SK-N-SH treated with all-trans-retinoic acid at 6 μM for 48 hours (cell line): ENCODE measurements around the gene SEBOX.

Experiments
- BACH2 ChIP-seq: fragments of 250-450 bp; sonication (Bioruptor Pico); IDR thresholded peaks from 2 replicates; pipeline ENCODE4 v1.9.0; 2021; ENCODE audit warnings: mild to moderate bottlenecking, borderline replicate concordance
- CSRNP3 ChIP-seq: fragments of 250-450 bp; sonication (Bioruptor Pico); IDR thresholded peaks from 2 replicates; pipeline ENCODE4 v1.5.1; 2021; ENCODE audit warnings: mild to moderate bottlenecking, moderate library complexity
- ISL1 ChIP-seq: fragments of 250-450 bp; sonication (Bioruptor Pico); IDR thresholded peaks from 2 replicates; pipeline ENCODE4 v2.1.2; 2022; ENCODE audit warnings: mild to moderate bottlenecking, moderate library complexity
- OSR1 ChIP-seq: fragments of 250-450 bp; sonication (Bioruptor Pico); IDR thresholded peaks from 2 replicates; pipeline ENCODE4 v1.8.0; 2022; ENCODE audit warnings: moderate library complexity, mild to moderate bottlenecking, inconsistent platforms
- PATZ1 ChIP-seq: fragments of 250-450 bp; sonication (Bioruptor Pico); IDR thresholded peaks from 2 replicates; pipeline ENCODE4 v1.8.0; 2020; ENCODE audit warnings: mild to moderate bottlenecking, moderate library complexity, borderline replicate concordance
- PPARA ChIP-seq: fragments of 250-450 bp; sonication (Bioruptor Pico); IDR thresholded peaks from 2 replicates; pipeline ENCODE4 v1.5.0; 2020; ENCODE audit warnings: mild to moderate bottlenecking, borderline replicate concordance
- TCF4 ChIP-seq: fragments of 250-450 bp; sonication (Bioruptor Pico); IDR thresholded peaks from 2 replicates; pipeline ENCODE4 v1.8.0; 2021; ENCODE audit warnings: mild to moderate bottlenecking, moderate library complexity, borderline replicate concordance
- TOX ChIP-seq: fragments of 250-450 bp; sonication (Bioruptor Pico); IDR thresholded peaks from 2 replicates; pipeline ENCODE4 v1.8.0; 2021; ENCODE audit warnings: mild to moderate bottlenecking, moderate library complexity, borderline replicate concordance
- ZC3H10 ChIP-seq: fragments of 250-450 bp; sonication (Bioruptor Pico); IDR thresholded peaks from 2 replicates; pipeline ENCODE4 v1.5.1; 2021; ENCODE audit warnings: mild to moderate bottlenecking, moderate library complexity
- ZFP3 ChIP-seq: fragments of 250-450 bp; sonication (Bioruptor Pico); IDR thresholded peaks from 2 replicates; pipeline ENCODE4 v1.5.0; 2020; ENCODE audit warnings: mild to moderate bottlenecking, moderate library complexity
- ZFP30 ChIP-seq: fragments of 450-650 bp; formaldehyde crosslinking; IDR thresholded peaks from 2 replicates; pipeline ENCODE4 v1.5.0; 2022; ENCODE audit warnings: mild to moderate bottlenecking, moderate library complexity
- ZNF8 ChIP-seq: fragments of 450-650 bp; formaldehyde crosslinking; IDR thresholded peaks from 2 replicates; pipeline ENCODE4 v1.5.0; 2020; ENCODE audit warnings: mild to moderate bottlenecking, moderate library complexity
- TF ChIP-seq, protein P1 (sequence below): fragments of 250-450 bp; sonication (Bioruptor Pico); IDR thresholded peaks from 2 replicates; pipeline ENCODE4 v1.5.1; 2020; ENCODE audit warnings: low read depth, mild to moderate bottlenecking, moderate library complexity
- TF ChIP-seq, protein P2 (sequence below): fragments of 250-450 bp; sonication (Bioruptor Pico); IDR thresholded peaks from 2 replicates; pipeline ENCODE4 v1.8.0; 2021; ENCODE audit warnings: low read depth, mild to moderate bottlenecking, moderate library complexity, borderline replicate concordance

DNA sequence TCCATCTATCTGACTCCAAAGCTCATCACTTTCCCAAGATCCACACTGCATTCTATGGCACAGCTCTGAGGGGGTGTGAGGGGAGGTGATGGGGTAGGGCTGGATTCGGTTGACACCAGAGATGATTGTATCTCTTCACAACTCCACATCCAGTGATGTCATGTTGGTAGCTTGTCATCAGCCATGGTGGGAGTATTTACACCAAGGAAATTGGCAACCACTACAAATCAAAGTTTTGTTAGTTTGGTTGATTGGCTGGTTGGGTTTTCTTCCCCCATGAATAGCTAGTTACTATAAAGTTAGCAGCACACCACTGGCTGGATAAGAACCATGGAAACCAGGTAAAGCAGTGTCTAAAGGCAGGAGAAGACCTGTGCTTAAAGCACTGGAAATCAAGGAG is 26.0 kb upstream of the SEBOX start:
- no peak for TF ChIP-seq TCF4 (CRISPR knock-in tag)
- TF ChIP-seq ZNF8 (CRISPR knock-in tag): no peak
- no peak for TF ChIP-seq PATZ1
- TF ChIP-seq PPARA (CRISPR knock-in tag): no peak
- no peak for TF ChIP-seq ZFP3
- TF ChIP-seq ISL1: no peak
- TF ChIP-seq ZC3H10 (CRISPR knock-in tag): no peak
- TF ChIP-seq OSR1: no peak
- TF ChIP-seq, protein P1, sequence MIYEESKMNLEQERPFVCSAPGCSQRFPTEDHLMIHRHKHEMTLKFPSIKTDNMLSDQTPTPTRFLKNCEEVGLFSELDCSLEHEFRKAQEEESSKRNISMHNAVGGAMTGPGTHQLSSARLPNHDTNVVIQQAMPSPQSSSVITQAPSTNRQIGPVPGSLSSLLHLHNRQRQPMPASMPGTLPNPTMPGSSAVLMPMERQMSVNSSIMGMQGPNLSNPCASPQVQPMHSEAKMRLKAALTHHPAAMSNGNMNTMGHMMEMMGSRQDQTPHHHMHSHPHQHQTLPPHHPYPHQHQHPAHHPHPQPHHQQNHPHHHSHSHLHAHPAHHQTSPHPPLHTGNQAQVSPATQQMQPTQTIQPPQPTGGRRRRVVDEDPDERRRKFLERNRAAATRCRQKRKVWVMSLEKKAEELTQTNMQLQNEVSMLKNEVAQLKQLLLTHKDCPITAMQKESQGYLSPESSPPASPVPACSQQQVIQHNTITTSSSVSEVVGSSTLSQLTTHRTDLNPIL (CRISPR knock-in tag): no peak
- no peak for TF ChIP-seq CSRNP3 (CRISPR knock-in tag)
- TF ChIP-seq, protein P2, sequence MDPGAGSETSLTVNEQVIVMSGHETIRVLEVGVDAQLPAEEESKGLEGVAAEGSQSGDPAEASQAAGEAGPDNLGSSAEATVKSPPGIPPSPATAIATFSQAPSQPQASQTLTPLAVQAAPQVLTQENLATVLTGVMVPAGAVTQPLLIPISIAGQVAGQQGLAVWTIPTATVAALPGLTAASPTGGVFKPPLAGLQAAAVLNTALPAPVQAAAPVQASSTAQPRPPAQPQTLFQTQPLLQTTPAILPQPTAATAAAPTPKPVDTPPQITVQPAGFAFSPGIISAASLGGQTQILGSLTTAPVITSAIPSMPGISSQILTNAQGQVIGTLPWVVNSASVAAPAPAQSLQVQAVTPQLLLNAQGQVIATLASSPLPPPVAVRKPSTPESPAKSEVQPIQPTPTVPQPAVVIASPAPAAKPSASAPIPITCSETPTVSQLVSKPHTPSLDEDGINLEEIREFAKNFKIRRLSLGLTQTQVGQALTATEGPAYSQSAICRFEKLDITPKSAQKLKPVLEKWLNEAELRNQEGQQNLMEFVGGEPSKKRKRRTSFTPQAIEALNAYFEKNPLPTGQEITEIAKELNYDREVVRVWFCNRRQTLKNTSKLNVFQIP (CRISPR knock-in tag): no peak
- TF ChIP-seq TOX (CRISPR knock-in tag): no peak
- no peak for TF ChIP-seq BACH2
- no peak for TF ChIP-seq ZFP30 (CRISPR knock-in tag)
